HL-60/S4 (cell line): Measurements from ENCODE around the gene IL17C.

ENCODE experiments used
- in situ Hi-C: fragments of 300-500 bp; cut with MboI; formaldehyde crosslinking; loops from 2 replicates; pipeline ENCODE4 v1.14.3; 2022; ENCODE audit warnings: low sequenced_read_pairs

Gene IL17C, protein sequence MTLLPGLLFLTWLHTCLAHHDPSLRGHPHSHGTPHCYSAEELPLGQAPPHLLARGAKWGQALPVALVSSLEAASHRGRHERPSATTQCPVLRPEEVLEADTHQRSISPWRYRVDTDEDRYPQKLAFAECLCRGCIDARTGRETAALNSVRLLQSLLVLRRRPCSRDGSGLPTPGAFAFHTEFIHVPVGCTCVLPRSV

DNA sequence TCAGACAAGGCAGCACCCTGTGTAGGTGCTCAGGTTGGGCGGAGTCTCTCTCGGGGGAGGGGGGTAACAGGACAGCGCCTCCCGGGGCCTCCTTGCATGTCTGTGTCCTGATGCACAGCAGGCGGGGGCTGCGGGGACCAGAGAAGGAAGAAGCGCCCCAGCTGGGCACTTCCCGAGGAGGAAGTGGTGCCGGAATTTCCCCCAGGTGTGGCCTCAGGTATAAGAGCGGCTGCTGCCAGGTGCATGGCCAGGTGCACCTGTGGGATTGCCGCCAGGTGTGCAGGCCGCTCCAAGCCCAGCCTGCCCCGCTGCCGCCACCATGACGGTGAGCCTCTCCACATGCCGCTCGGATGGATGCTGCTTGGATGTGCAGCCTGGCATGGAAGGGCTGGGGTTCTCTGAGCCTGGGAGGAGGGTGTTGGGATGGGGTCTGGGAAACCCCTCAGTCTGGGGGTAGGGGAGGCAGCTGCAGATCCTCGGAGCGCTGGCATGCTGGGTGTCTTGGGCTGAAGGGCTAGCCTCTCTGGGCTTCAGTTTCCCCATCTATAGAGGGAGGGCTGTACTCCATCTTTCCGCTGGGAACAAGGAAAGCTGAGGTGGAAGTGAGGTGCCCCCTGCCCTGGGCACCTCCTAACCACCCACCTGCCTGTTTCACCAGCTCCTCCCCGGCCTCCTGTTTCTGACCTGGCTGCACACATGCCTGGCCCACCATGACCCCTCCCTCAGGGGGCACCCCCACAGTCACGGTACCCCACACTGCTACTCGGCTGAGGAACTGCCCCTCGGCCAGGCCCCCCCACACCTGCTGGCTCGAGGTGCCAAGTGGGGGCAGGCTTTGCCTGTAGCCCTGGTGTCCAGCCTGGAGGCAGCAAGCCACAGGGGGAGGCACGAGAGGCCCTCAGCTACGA lies at the start of gene IL17C:
IL17C (plus strand) TSS at position 250 of the 908 bp plus-strand sequence; CDS start at position 320, 70 bp downstream.
- in situ Hi-C loops = no loop called here

DNA sequence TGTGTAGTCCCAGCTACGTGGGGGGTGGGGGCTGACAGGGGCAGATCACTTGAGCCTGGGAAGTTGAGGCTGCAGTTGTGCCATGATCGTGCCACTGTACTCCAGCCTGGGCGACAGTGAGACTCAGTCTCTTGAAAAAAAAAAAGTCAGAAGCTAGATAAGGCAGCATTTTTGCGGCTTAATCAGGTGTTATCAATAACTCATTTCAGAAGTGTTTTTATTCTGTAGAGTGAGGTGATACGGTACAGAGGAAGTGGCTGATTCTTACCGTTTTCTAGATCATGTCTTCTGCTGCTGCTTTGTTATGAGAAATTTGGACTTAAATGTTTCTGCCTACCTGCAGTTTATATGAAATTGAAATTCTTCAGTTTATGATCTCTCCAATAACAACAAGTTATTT lies 49.6 kb upstream of the IL17C start:
- in situ Hi-C loops = no loop called here

DNA sequence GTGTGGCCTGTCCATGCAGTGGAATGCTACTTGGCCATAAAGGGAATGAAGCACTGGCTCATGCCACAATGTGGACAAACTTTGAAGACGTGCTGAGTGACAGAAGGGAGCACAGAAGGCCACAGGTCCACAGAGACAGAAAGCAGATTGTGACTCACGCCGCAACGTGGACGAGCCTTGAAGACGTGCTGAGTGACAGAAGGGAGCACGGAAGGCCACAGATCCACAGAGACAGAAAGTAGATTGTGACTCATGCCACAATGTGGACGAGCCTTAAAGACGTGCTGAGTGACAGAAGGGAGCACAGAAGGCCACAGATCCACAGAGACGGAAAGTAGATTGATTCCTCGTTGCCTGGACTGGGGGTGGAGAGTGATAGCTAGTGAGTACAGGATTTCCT lies 48.9 kb upstream of the IL17C start:
- in situ Hi-C loops = no loop called here

DNA sequence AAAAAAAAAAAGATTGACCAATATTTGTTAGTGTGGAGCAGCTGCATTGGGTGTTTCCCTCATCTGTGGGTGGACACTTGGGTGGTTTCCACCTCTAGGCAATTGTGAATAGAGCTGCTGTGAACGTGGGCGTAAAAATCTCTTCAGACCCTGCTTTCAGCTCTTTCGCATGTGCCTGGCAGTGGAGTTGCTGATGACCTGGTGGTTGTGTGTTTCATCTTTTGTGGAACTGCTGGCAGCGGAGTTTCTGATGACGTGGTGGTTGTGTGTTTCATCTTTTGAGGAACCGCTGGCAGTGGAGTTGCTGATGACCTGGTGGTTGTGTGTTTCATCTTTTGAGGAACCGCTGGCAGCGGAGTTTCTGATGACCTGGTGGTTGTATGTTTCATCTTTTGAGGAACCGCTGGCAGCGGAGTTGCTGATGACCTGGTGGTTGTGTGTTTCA lies 46.8 kb upstream of the IL17C start:
- in situ Hi-C loops = no loop called here

DNA sequence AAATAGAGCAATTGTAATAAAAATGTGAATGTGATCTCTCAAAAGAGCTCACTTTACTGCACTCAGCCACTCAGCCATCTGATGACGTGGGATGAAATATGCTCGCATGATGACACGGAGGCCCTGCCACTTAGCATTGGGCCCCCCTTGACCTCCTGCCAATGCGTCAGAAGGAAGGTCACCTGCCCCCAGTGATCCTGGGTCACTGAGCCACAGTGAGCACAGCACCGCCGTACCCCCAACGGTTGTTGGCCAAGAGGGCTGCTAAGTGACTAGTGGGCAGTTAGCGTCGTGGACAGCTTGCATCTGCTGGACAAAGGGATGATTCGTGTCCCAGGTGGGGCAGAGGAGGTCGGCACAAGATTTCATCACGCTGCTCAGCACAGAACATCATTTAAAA lies 45.3 kb upstream of the IL17C start:
- in situ Hi-C loops = no loop called here

DNA sequence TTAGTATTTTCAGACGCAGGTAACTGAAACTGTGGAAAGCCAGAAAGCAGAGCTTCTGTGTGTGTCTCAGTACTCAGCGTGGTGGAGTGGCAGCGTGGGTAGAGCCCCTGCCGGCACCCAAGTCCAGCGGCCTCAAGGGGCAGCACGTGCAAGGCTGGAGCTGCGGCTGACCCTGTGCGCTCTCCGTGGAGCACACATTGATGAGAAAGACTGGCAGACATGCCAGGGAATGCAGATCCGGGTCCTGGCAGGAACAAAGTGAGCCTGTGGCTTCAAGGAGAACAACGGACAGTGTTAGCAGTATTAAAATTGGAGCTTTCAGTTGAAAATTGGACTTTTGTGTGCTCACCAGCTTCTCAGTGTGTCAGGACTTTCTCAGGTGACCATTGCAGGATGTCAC lies 44.9 kb upstream of the IL17C start:
- in situ Hi-C loops = no loop called here

DNA sequence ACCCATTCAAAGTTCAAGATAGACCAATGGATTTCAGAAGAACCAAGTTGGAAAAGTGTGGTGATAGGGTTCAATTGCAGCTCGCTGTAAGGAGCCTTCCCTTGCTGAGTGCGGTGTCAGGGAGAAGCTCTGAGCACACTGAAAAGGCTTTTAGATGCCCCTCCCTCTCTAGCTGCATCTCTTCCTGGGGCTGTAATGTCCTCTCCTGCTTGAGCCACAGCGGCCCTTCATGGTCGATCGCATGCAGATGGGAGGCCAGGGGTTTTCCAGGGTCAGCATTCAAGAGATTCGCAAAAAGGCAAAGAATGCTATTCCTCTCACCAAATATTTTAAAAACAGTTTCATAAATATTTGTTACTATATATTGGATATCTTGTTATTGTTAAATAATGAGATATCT lies 44.5 kb upstream of the IL17C start:
- in situ Hi-C loops = no loop called here

DNA sequence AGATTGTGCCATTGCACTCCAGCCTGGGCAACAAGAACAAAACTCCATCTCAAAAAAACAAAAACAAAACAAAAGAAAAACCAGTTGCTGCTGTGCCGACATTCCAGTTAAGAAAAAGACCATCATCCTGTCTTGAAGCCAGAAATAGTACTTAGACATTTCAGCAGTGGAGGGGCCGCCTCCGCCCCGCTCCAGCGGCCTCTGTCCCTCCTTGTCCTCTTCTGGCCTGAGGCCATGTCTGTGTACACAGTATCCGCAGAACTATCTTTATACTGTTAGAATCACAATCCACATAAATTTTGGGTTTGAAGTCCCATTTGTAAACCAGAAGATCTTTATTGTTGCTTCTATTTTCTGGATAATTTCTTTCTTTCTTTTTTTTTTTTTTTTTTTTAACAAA lies 43.3 kb upstream of the IL17C start:
- in situ Hi-C loops = no loop called here

DNA sequence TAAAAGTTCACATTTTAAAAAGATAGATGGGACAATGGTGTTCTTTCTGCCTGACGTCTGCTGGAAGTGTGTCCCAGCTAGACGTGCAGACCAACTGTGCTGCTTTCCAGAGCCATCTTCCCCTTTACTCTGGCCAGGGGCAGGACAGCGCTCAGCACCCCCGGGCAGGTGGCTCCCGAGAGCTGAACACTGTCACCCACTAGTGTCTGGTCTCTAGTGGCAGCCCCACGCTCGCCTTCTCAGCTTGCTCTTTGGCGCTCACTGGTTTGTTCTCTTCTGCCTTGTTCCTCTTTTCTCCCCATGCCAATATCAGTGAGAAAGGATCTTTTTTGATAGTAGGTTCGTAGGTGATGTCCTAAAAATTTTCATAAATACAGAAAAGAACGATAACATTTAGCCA lies 42.5 kb upstream of the IL17C start:
- in situ Hi-C loops = no loop called here

DNA sequence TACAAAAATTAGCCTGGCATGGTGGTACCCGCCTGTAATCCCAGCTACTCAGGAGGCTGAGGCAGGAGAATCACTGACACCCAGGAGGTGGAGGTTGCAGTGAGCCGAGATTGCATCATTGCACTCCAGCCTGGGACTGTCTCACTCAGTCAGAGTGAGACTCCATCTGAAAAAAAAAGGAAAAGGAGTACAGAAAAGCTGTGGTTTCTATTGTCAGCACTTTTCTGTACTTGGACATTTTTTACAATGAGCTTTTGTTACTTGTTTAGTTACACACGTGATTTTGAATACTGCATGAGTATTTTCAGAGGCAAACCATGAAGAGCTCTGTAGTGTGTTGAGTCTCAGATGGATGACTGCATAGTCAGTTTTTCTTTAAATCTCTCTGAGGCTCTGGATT lies 41.9 kb upstream of the IL17C start:
- in situ Hi-C loops = no loop called here

DNA sequence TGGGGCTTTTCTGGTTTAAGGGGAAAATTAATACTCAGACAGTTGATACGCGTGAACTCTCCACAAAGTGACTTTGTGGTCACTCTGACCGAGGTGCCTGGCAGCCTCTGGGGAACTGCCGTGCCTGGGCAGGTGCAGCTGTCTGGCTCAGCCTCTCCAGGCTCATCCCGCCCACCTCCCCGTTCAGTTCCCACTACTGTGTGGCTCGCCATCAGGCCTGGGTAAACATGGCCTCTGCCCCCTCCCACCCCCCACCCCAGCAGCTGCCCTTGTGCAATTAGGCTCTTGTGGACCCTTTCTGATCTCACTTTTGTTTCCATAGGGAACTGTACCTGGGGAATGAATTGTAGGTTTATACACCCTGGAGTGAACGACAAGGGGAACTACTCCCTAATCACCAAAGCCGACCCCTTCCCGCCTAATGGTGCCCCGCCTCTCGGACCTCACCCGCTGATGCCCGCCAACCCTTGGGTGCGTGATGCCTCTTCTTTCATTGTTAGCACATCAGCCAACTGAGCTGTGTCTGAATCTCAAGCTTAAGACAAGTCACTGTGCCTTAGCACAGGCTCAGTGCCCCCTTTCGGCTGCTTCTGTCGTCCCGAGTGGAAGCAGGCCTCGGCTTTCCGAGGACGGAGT lies 40.4 kb upstream of the IL17C start:
- in situ Hi-C loops = no loop called here

DNA sequence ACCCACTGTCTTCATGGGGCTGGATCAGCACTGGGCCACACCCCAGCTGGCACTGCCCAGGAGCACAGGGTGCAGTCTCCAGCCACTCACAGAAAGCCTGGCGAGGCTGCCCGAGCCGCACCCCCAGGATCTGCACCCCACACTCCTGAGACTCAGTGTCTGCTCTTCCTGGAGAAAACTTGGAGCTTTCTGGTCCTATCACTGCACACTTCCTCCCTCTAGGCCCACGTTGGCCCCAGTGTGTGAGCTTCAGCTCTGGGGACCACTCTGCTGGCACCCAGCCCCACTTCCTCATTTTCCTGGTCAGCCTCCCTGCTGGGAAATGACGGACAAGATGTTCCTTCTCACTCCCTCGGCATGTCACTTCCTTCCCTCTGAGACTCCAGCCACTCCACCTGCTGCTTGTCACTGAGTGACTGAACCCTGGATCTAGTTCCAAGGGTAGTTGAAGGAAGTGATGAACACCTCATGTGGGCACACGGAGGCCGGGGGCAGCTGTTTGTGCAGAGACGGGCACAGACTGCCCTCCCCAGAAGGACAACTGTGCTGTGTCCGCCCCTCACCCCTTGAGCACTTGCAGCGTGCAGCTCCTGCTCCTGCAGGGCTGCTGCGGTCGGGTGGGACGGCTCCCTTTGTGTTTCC lies 39.2 kb upstream of the IL17C start:
- in situ Hi-C loops = no loop called here

DNA sequence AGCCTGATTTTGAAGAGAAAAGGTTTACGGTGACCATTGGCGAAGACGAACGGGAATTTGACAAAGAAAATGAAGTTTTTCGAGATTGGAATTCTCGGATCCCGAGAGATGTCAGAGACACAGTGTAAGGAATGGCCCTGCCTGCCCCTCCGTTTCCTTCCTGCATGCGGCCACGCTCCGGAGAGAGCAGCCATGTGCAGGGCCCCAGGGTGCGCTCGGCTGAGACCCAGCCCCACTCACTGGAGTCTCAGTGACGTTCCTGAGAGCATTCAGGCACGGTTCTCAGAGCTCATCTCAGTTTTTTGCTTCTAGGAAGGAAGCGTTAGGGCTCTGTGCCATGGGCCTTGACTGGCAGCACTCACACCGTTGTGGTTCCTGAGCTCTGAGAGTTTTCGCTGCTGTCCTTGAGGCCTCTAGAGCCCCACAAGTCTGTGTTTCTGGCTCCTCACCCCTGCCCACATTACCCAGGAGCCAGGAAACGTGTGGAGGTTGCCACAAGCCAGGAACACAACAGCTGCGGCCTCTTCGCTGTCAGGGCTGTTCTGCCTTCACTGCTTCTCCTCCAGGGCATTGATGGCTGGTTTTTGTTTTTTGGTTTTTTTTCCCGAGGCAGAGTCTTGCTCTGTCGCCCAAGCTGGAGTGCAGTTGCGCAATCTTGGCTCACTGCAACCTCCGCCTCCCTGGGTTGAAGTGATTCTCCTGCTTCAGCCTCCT lies 38.4 kb upstream of the IL17C start:
- in situ Hi-C loops = no loop called here

DNA sequence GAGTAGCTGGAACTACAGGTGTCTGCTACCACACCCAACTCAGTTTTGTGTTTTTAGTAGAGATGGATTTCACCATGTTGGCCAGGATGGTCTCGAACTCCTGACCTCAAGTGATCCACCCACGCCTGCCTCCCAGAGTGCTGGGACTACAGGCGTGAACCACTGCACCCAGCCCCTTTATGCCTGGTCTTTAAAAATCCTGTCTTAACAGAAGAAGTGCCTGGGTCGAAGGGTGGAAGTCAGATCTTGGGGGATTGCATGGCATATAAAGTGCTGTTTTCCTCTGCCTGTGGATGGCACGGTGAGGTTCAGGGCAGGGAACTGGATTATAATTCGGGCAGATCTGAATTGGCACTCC lies 37.9 kb upstream of the IL17C start:
- in situ Hi-C loops = no loop called here

DNA sequence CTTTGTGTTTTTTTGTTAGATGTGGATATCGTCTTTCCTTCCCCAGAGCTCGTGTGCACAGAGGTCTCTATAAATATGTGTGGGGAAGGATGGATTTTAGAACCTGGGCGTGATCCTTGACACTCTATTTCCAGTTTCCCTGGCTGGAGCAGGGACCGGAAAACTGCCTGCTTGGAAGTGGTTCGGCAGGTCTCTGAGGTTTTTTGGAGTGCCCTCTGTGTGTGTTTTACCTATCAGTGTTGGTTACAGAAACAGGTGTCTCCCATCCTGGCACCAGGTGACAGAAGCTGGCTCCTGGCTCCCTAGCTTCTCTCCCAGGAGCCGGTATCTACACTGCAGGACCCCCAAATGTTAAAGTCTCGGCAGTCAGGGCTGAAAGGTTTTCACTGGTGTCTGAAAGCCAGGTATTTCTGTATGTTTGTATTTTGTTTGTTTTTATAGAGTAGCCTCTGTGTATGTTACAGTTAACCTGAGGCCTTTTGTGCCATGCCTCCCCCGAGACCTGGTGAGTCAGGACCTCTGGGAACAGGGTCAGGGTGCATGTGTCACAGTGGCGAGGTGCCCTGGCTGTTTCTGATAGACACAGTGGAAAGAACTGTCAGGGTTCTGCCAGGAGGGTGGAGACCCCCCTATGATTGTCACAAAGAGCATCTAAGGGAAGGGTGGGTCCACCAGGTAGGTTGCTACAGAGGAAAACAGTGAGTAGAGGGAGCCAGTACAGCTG lies 36.9 kb upstream of the IL17C start:
- in situ Hi-C loops = no loop called here

DNA sequence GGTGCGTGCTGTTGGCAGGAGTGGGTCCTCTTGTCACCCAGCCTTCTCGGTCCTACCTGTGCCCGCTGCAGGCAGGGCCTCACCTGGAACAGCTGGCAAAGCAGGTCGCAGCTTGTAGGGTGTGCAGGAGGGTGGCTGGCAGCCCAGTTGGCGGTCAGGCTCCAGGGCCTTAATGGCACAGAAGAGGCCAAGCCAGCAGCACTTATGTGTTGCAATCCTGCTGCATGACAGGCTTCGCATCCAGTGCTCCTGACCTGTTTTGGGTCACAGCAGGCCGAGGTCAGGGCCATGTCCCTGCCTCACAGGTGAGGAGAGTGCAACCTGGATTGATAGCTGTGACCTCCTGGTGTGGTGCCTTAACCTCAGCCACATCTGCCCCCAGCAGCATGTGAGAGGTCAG lies 36.3 kb upstream of the IL17C start:
- in situ Hi-C loops = no loop called here

DNA sequence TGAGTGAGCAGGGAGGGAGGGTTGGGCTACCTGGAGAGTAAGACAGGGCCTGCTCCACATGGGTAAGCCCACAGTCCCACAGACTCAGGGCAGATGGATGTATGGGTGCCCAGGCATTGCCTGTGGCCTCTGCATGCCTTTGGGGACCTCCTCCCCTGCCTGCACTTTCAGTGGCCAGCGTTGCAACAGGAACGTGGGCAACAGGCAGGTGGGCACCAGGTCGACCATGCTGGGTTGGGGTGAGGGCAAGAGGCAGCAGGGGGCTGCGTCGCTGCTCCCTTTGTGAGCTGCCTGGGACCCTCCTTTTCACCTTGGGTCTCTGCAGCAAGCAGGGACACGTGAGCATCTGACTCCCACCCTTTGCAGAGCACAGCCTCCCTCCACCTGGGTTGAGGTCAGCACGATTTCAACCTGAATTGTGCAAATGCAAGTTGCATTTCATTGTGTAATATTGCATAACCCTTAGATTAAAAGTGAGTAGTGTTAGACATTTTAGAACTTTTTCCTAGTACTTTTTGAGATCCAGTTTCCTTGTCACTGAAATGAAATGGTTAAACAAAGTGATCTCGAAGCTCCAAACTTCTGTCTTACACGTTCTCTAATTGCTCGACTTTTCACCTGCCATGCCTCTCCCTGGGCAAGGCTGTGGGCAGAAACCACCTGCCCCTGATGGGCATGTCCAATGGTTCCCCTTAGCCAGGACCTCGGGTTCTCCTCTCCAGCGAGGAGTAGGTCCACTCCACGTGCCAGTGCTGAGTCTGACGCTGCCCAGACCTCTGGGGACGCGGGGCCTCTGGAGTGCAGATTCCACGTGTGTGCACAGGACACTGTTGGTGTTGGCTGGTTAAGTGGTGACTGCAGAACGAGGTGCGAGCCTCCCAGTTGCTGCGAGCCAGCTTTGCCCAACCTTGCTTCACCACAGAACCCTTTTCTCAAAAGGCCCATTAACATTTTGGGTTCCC lies 32.9 kb upstream of the IL17C start:
- in situ Hi-C loops = no loop called here

DNA sequence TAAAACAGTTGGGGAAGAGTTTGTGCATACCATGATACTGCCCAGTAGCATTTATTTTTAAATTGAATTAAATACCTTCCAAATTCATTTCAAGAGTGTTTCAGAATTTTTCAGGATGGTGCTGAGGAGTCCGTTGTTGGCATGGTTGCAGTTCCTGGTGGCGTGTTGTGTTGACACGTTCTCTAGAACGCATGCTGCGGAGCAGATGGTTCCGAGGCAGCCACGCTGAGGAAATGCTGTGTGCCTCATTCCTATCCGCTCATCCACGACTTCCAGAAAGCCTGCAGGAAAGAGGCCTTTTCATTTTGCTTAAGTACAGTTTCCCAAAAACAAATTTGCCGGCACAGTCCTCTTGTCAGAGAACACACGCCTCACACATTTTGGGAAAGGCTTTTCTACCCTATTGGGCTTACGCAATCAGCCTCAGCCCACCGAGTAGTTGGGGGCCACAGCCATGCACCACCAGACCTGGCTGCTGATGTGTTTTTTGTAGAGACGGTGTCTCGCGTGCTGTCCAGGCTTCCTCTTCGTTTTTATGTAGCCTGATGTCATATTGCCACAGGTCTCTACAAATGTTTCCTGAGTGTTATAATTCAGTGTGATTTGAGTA lies 32.1 kb upstream of the IL17C start:
- in situ Hi-C loops = no loop called here

DNA sequence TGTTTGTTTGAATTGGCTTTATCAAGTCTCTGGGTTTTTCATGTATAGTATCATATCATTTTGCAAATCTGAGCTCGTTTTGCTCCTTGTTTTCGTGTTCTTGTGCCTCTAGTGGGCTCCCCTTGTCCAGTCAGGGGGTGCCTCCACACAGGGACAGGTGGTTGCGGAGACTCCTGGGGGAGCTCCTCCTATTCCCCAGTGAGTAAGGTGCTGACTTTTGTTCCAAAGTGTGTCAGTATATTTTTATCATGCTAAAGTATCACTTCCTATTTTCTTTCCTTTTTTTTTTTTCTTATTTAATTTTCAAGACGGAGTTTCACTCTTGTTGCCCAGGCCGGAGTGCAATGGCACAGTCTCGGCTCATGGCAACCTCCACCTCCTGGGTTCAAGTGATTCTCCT lies 30.3 kb upstream of the IL17C start:
- in situ Hi-C loops = no loop called here
